Renal cortical epithelial cell (primary cell): ENCODE measurements around the gene SPOCK2. TPM values are rescaled to one million over a fixed set of nuclear protein-coding genes. Genes with fewer than 3 reads are reported as not detected.

Experiments
- DNase-seq: peaks from one replicate; pipeline ENCODE4 v3.0.0-alpha.2; 2011; ENCODE audit warnings: low read depth
- total RNA-seq: library from RNA; depleted of rRNA; stranded (reverse); fragments of >200 nt; gene quantifications from 2 replicates; pipeline ENCODE4 v1.2.3, GENCODE V29; 2014

SPOCK2 gene
- total RNA-seq, 1 donor from 2014 or later: 2.0 TPM

GRCh38 chr10:72058347-72058898, 29.9 kb downstream of the SPOCK2 start:
- no peak for DNase-seq

GRCh38 chr10:72056932-72057751, 31.2 kb downstream of the SPOCK2 start:
- no peak for DNase-seq

GRCh38 chr10:72056113-72056512, 32.2 kb downstream of the SPOCK2 start:
- DNase-seq: no peak

- DNase-seq: no peak
These were observed 34.7 kb downstream of the SPOCK2 start for GRCh38 chr10:72053690-72054089.

- no peak for DNase-seq
These were observed 37.5 kb downstream of the SPOCK2 start for GRCh38 chr10:72050873-72051272.

GRCh38 chr10:72049969-72050781, 38.2 kb downstream of the SPOCK2 start:
- DNase-seq: no peak

GRCh38 chr10:72049472-72049871, 38.9 kb downstream of the SPOCK2 start:
- DNase-seq: no peak

GRCh38 chr10:72048450-72049124, 39.8 kb downstream of the SPOCK2 start:
- peak; percentile 85 for DNase-seq

- no peak for DNase-seq
These were observed 42.8 kb downstream of the SPOCK2 start for GRCh38 chr10:72045586-72045985.

- no peak for DNase-seq
These were observed 43.8 kb downstream of the SPOCK2 start for GRCh38 chr10:72044417-72045041.

- no peak for DNase-seq
These were observed 45.1 kb downstream of the SPOCK2 start for GRCh38 chr10:72043016-72043834.

GRCh38 chr10:72041491-72041890, 46.9 kb downstream of the SPOCK2 start:
- DNase-seq: no peak

- no peak for DNase-seq
These were observed 49.0 kb downstream of the SPOCK2 start for GRCh38 chr10:72039377-72039776.

- DNase-seq: no peak
These were observed 49.8 kb downstream of the SPOCK2 start for GRCh38 chr10:72038458-72039001.

GRCh38 chr10:72037811-72038210, 50.5 kb downstream of the SPOCK2 start:
- DNase-seq: peak; percentile 24

GRCh38 chr10:72037266-72037665, 51.1 kb downstream of the SPOCK2 start:
- DNase-seq: no peak

GRCh38 chr10:72035252-72035887, 53.0 kb downstream of the SPOCK2 start:
- peak; percentile 42 for DNase-seq

- no peak for DNase-seq
These were observed 53.6 kb downstream of the SPOCK2 start for GRCh38 chr10:72034761-72035160.

GRCh38 chr10:72034040-72034499, 54.3 kb downstream of the SPOCK2 start:
- DNase-seq: no peak
